LHCN-M2 (cell line): ENCODE results near the gene ARID1B. TPM values are rescaled to one million over a fixed set of nuclear protein-coding genes. Genes with fewer than 3 reads are reported as not detected.

Experiments used
- DNase-seq: peaks from one replicate; pipeline ENCODE4 v3.0.0-alpha.2; 2012; ENCODE audit warnings: low read depth
- total RNA-seq: library from RNA; depleted of rRNA; stranded (reverse); fragments of >200 nt; gene quantifications from 2 replicates; pipeline ENCODE4 v1.2.3, GENCODE V29; 2014

Gene ARID1B
- total RNA-seq, 1 experiment from 2014 or later: 19.0 TPM

DNA sequence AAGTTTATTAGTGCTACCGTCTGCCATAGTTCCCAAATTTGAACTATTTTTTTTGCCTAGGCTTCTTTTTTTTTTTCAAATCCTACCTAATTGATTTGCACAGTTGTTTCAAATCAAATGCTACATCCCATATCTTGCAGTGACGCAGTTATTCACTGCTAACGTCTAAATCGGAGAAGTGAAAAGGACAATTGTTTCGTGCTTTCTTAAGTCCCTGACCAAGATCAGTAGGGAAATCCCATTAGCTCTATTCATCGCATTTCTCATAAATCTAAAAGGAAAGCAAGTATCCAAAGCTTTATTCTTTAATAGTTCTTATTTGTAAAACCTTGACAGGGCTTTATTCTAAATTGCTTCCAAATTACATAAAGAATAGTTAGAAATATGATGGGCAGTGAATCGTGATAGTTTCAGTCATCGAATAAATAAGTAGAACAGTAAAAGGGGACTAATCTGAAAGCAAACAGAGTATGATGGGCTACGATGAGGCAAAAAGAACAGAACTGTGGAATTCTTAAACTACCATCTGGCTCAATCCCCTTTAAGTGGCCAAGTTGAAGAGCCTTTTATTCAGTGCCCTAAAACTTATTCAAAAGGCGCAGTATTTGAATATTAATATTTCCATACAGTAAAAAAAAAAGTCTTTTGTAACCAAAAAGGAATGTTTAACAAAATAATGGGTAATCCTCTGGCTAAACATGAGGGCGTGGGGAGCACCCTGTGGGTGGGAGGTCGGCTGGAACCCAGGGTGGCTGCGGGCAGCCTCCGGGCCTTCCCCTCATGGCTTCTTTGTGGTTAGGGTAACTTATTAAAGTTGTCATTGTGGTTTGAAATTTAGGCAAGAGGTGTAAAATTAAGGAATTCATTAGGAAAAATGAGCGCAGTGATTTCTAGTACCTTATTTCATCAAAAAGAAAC is 3.0 kb upstream of the ARID1B start:
- DNase-seq: no peak

DNA sequence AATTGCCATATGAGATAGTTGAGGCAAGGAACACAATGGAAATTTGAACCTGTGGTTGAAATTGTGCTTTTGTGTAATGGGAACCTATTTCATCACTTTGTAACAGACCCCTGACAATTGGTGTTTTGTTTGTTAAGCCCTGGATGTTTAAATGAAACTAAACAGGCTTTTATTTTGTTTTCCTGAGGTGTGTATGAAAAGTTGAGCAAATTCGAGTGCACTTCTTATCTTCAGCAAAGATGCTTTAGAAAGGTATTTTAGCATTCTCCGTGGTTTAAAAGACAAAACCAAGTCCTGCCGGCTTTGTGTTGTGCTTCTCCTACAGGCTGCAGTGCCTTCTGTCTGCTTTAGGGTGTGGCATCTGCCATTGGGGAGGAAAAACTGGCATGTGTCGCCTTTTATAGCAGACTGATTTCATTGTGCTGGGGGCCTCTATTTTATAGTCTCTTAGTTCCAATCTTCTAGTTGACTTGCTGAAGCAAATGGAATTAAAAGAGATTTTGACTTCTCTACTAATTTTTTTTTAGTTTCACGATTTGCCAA is 2.2 kb upstream of the ARID1B start:
- DNase-seq: peak; percentile 42

DNA sequence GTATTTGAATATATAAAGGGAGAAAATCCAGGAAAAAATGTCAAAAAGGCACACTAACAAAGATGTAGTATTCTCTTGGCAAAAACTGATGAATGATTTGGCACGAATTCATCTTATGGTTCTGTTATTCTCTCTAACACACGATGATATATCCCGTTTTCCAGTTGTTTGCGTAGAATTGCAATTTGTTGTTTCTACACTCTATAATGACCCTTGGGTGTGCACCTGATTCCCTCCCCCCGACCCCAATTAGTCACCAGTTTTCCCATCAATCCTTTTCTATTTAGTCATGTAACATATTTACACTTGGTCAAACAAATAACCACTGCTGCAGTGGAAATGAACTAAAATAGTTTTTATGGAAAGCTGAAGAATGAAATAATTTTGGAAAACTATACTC is 1.5 kb upstream of the ARID1B start:
- DNase-seq: no peak

DNA sequence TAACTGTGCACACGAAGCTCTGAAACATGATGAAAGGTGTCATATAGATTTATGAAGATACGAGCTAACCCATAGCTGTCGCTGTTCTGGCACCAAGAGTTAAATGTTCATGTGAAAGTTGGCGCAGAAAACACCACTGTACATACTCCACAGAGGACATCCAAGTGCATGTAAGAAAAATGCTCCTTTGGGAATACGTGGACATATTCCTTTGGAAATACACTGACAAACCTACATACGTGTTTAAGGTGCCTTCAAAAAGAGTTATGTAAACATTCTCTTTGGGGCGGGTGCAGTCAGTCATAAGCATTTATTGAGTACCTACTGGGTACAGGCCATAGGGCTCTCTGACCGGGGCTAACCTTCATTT is 723 bp upstream of the ARID1B start:
- DNase-seq: peak; percentile 54

DNA sequence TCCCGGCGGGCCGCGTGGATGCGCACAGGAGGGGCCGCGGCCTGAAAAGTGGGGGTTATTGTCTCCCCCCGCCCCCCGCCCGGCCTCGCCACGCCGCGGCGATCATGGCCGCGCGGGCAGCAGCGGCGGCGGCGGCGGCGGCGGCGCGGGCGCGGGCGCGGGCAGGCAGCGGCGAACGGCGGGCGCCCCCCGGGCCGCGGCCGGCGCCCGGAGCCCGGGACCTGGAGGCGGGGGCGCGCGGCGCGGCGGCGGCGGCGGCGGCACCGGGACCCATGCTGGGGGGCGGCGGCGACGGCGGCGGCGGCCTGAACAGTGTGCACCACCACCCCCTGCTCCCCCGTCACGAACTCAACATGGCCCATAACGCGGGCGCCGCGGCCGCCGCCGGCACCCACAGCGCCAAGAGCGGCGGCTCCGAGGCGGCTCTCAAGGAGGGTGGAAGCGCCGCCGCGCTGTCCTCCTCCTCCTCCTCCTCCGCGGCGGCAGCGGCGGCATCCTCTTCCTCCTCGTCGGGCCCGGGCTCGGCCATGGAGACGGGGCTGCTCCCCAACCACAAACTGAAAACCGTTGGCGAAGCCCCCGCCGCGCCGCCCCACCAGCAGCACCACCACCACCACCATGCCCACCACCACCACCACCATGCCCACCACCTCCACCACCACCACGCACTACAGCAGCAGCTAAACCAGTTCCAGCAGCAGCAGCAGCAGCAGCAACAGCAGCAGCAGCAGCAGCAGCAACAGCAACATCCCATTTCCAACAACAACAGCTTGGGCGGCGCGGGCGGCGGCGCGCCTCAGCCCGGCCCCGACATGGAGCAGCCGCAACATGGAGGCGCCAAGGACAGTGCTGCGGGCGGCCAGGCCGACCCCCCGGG is 637 bp downstream of the ARID1B start:
- DNase-seq: peak; percentile 44

DNA sequence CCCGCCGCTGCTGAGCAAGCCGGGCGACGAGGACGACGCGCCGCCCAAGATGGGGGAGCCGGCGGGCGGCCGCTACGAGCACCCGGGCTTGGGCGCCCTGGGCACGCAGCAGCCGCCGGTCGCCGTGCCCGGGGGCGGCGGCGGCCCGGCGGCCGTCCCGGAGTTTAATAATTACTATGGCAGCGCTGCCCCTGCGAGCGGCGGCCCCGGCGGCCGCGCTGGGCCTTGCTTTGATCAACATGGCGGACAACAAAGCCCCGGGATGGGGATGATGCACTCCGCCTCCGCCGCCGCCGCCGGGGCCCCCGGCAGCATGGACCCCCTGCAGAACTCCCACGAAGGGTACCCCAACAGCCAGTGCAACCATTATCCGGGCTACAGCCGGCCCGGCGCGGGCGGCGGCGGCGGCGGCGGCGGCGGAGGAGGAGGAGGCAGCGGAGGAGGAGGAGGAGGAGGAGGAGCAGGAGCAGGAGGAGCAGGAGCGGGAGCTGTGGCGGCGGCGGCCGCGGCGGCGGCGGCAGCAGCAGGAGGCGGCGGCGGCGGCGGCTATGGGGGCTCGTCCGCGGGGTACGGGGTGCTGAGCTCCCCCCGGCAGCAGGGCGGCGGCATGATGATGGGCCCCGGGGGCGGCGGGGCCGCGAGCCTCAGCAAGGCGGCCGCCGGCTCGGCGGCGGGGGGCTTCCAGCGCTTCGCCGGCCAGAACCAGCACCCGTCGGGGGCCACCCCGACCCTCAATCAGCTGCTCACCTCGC is 1.5 kb downstream of the ARID1B start:
- DNase-seq: peak; percentile 47

DNA sequence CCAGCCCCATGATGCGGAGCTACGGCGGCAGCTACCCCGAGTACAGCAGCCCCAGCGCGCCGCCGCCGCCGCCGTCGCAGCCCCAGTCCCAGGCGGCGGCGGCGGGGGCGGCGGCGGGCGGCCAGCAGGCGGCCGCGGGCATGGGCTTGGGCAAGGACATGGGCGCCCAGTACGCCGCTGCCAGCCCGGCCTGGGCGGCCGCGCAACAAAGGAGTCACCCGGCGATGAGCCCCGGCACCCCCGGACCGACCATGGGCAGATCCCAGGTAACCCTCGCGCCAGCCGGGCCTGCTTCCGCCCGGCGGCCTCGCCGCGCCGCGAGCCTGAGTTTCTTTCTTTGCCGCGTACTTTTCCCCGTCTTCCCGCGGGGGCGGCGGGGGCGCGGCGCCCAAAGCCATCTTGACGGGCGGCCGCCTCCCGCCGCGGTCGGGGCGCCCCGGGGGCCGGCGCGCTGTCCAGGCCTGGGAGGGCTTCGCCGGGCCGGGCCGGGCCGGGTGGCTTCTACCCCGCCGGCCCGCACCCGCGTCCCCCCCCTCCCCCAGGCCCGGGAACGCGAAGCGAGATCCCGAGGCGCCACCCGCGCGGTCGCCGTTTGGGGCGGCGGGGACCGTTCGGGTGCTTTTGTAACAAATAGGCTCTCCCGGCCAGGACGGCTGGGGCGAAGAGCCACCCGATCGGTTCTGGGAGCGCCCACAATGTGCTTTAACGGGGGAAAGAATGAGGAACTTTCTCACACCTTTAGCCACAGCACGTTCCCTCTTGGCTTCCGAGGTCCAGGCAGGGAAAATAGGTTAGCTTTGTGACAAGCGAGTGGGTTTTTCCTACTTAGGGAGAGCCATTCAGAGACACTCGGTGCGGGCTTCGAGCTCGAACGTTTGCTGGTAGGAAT is 2.3 kb downstream of the ARID1B start:
- DNase-seq: no peak

DNA sequence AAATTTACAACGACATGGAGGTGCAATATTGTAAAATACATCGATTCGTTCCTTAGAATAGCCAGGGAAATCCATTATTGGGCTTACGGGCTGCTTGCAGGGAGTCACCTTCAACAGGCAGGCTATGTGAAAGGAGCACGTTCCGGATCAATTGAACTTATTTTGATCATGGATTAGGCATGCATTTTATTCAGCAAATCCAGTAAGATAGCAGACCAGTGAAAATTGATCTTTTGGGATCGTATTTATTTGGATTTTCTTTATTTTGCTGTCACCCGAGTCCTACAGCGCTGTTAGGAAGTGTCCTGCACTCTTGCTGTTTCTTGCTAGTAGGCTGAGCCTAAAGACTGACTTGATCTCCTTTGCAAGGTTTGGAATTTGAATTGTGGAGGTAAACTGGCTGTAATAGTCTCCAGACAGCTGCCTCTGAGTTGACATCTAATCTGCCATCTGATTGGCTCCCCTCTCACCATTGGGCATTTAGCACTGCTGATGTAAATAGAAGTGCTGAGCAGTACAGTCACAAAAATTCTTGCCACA is 3.0 kb downstream of the ARID1B start:
- DNase-seq: peak; percentile 93

DNA sequence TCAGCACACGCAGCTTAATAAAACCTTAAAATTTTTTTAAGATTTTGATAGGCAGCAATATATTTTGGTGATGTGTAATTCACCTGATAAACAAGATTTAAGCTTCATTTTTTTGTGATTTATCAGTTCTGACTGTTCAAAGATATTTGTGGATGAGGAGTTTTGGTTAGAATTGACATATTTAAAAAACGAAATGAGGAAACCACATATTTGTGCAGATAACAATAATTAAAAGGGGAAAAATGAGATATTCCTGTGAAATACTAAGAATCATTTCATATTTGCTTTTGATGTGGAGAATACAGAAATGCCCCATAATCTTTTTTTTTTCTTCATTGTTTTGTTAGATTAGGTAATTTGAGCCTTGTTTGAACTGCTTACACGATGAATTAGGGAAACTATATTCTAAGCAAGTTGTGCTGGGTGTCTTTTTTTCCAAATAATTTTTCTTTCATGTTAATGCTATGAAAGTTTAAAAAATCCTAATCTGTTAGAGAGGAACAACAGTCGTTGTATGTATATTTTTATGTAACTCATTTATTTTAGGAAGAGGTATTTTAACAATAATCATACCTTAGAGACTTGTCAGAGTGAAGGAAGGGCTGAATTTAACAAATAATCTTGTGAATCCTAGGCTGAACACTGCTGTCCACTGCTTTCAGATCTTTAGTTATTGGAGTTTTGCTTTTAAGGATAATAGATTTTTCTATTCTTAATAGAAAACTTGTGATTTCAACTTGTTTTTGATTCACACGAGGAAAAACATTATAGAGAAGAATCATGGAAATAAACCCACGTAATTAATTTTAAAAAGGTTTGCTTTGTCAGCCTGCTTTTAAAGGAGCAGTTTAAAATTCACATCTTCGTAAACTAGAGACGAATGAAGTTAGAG is 4.0 kb downstream of the ARID1B start:
- no peak for DNase-seq

DNA sequence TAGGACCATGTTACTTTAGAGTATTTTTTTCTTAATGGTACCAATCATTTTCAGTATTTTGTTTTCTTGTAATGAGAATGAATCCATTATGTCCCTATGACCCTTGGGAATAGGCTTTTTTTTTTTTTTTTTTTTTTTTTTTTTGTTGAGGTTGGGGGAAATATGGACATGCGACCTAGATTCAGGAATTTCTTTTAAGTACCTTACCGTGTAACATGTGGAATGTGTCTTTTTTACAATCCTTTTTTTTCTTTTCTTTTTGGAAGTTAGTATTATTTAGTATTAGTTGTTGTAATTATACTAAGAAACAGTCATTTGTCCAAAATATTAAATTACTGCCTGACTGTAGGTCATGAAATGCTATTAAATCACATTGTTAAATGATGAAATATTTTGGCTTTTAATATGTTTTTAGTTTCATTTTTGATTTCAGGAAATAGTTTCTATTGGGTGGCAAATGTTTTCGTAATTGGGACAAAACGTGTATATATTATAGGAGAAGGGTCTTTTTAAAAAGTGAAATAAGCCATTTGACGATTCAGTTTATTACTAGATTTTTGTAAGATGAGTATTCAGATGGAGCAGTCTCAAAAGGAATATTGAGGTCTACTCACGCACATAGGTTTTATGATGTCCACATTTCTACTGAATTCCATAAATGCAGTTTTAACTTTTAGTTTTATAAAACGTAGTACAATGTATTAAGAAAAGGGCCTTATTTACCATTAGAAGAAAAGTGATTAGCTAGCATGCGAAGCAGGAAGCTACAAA is 4.9 kb downstream of the ARID1B start:
- no peak for DNase-seq

DNA sequence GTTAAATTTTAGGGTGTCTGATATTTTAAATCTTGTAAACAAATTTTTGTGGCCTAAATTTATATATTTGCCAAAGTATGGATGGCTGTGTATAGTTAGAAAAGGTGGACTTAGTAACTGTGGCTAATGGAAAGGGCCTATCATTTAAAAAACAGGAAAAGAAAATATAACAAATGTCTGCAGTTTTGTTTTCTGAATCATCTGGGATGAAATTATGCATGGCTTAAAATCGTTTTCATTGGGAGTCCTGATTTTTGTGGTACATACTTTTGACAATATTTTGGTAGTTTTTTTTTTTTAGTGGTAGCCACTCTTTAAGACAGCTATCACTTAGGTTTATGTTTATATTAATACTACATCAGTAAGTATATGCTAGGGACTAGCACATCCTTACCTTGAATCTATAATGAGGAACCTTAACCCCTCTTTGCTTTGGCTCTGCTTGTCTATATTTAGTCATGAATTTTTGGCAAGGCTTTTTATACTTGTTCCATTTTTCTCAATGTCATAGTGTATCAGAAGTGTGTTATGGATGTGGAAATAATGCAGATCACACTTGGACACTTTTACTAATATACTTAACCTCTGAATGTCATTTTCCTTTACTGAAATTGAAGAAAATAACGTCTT is 5.6 kb downstream of the ARID1B start:
- no peak for DNase-seq

DNA sequence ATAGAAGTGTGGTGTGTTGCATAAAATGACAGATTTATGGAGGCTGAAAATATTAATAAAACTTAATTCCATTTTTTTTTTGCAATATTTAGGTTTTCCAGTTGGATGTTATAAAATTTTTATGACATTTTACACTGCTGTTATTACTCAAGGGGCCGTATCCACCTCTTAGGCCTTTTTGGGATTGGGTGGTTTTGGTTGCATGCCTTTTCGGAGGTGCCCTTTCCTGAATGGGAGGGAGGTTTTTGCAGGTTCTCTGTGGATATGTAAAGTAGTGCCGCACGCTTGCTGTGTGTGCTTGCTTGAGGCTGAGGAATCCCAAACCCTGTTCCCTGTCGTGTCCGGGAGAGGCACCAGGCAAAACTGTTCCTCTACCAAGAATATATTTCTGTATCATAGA is 6.8 kb downstream of the ARID1B start:
- DNase-seq: no peak

DNA sequence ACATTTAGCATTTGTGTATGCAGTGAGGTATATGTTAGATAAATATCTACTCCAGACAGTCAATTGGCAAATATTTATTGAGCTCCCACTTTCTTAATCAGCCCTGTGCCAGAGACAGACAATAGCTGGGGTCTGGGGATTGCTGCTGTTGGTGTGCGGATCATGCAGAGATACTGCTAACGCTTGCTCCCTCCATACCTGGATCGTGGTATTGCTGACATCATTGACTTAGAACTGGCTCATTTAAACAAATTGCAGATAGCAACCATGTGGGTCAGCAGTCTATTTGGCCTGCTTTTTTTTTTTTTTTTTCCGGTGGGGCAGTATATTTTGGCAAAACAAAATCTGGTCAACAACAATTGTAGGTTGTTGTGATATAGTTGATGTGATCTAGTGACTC is 9.5 kb downstream of the ARID1B start:
- no peak for DNase-seq

DNA sequence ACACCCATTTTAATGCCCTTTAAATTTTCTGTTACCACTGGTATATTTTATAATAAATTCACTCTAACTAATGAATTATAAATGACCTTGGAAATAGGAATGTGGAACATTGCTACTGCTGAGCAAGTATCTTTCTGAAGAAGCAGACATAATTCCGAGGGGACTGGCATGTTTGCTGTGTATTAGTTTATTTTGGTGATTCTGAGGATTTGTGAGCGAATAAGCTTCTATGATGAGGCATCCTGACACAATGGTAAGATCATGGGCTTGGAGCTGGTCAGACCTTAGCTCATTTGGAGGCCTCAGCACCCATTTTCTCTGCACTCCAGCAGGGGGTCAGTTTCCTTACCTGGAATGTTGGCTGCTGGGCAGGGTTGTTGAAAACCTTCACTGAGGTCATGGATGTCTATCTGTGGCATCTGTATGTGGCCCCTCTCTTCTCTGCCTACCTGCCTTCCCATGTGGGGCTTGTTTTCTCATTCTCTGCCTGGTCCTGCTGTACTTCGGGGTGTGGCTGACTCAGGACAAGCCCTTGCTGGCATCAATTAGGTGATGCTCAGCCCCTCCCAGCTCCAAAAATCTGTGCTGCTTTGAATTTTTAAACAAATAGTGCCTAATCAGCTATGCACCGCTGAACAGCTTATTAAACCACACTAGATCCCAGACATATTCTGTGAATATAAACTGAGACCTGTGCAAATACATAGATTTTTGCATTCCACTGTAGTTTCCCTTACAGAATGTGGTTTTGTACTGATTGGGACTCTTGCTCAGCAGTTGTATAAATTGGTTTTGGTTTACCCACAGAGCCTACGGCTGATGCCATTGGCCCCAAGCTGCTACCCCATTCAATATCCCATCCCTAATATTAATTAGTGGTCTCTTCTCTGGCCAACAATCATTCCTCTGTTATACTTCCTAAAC is 10.7 kb downstream of the ARID1B start:
- no peak for DNase-seq

DNA sequence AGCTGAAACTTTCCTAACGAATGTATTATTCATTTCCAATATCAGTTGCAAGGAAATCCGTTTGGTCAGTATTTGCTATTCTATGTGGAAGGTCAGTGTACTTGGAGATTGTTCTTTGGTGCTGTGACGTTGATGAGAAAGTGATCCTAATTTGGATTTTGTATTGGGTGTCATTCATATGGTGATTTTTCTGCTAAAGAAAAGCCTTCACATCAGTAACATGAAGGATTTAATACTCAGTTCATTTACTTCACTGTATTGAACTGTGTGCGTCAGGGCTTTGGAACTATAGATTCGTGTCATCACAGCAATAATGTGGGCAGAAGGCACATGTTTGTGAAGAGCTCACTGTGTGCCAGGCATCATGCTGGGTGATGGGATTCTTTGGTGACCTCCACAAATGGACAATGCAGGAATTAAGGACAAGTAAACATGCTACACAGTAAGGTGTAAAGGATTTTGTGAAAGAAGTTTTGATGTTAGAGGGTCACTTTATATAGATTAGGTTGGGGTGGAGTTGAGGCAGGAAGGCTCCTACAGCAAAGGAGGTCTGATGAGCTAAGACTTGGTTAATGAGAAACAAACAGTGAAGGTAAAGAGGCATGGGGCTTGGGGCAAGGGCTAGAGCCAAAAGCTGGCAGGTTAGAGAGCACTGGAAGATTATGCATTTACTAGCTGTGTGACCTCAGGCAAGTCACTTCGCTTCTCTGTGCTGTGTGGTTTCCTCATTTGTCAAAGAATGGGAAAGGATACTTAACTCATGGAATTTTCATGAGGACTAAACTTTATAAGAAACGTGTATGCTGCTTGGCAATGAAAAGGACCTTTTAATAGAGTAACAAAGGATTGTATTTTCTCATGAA is 12.1 kb downstream of the ARID1B start:
- no peak for DNase-seq
